H1 (cell line): ENCODE measurements around the gene ADAMTS16. TPM values are rescaled to one million over a fixed set of nuclear protein-coding genes. Genes with fewer than 3 reads are reported as not detected.

ENCODE experiments used
- CHD2 ChIP-seq: IDR thresholded peaks from 2 replicates; pipeline ENCODE4 v1.6.1; 2012; ENCODE audit warnings: low read length, improper control_type of control experiment
- FOSL1 ChIP-seq: IDR thresholded peaks from 2 replicates; pipeline ENCODE4 v1.6.1; 2011; ENCODE audit warnings: mild to moderate bottlenecking, low read depth, low read length, moderate library complexity; ENCODE audit not compliant: insufficient read depth
- GABPA ChIP-seq: IDR thresholded peaks from 2 replicates; pipeline ENCODE4 v1.6.1; 2011; ENCODE audit warnings: mild to moderate bottlenecking, low read length, moderate library complexity, borderline replicate concordance; ENCODE audit not compliant: insufficient read depth
- HDAC6 ChIP-seq: IDR thresholded peaks from one replicate; pipeline ENCODE4 v1.7.1; 2012; ENCODE audit warnings: low read depth, mild to moderate bottlenecking, inconsistent platforms, low read length, moderate library complexity
- PHF8 ChIP-seq: fragments of 200-600 bp; sonication (generic); conservative IDR thresholded peaks from 2 replicates; pipeline ENCODE4 v1.7.1; 2012; ENCODE audit warnings: low read depth, mild to moderate bottlenecking, inconsistent platforms, low read length, moderate library complexity
- RNF2 ChIP-seq: fragments of 200-900, 300-1000 bp; sonication (generic); IDR thresholded peaks from 2 replicates; pipeline ENCODE4 v1.7.1; 2016; ENCODE audit warnings: borderline replicate concordance, low read depth, mild to moderate bottlenecking, antibody characterized with exemption, low read length; ENCODE audit not compliant: poor library complexity, severe bottlenecking; ENCODE audit errors: missing control alignments
- YY1 ChIP-seq: IDR thresholded peaks from 2 replicates; pipeline ENCODE4 v1.6.1; 2011; ENCODE audit warnings: low read depth, mild to moderate bottlenecking, low read length
- polyA plus RNA-seq, 7 experiments: library from polyadenylated mRNA; depleted of rRNA in 3 of 7; stranded (reverse) in 5 of 7; unstranded in 2 of 7; fragments of >200 nt in 5 of 7; fragments of 200-250 nt in 2 of 7; gene quantifications; 1 replicate in 5 of 7; 2 replicates in 1 of 7; 4 replicates in 1 of 7; pipeline versions ENCODE4 v1.2.1 to v1.2.3, GENCODE V29; 2011 to 2013; ENCODE audit warnings: missing spikeins in 2 of 7, mixed read lengths in 2 of 7
- total RNA-seq: library from RNA; stranded (reverse); fragmentation: NEBNext Ultra II Directional; extraction: Animal tissue kit (Norgen Biotek cat#: 25700); gene quantifications from 2 replicates; pipeline ENCODE4 v1.2.1, GENCODE V29; 2021
- TF ChIP-seq, protein P1 (sequence below): fragments of 300-600 bp; sonication (generic); IDR thresholded peaks from 2 replicates; pipeline ENCODE4 v1.7.1; 2012; ENCODE audit warnings: low read length, moderate library complexity, mild to moderate bottlenecking, inconsistent platforms; ENCODE audit not compliant: insufficient replicate concordance

The ADAMTS16 gene
- total and polyA plus RNA-seq, 2 of the 8 experiments (the other 6 are each of a cell fraction or from before 2014, with no cell fraction given), result 3.7 to 16.0 TPM

- no peak for TF ChIP-seq PHF8
- TF ChIP-seq, protein P1, sequence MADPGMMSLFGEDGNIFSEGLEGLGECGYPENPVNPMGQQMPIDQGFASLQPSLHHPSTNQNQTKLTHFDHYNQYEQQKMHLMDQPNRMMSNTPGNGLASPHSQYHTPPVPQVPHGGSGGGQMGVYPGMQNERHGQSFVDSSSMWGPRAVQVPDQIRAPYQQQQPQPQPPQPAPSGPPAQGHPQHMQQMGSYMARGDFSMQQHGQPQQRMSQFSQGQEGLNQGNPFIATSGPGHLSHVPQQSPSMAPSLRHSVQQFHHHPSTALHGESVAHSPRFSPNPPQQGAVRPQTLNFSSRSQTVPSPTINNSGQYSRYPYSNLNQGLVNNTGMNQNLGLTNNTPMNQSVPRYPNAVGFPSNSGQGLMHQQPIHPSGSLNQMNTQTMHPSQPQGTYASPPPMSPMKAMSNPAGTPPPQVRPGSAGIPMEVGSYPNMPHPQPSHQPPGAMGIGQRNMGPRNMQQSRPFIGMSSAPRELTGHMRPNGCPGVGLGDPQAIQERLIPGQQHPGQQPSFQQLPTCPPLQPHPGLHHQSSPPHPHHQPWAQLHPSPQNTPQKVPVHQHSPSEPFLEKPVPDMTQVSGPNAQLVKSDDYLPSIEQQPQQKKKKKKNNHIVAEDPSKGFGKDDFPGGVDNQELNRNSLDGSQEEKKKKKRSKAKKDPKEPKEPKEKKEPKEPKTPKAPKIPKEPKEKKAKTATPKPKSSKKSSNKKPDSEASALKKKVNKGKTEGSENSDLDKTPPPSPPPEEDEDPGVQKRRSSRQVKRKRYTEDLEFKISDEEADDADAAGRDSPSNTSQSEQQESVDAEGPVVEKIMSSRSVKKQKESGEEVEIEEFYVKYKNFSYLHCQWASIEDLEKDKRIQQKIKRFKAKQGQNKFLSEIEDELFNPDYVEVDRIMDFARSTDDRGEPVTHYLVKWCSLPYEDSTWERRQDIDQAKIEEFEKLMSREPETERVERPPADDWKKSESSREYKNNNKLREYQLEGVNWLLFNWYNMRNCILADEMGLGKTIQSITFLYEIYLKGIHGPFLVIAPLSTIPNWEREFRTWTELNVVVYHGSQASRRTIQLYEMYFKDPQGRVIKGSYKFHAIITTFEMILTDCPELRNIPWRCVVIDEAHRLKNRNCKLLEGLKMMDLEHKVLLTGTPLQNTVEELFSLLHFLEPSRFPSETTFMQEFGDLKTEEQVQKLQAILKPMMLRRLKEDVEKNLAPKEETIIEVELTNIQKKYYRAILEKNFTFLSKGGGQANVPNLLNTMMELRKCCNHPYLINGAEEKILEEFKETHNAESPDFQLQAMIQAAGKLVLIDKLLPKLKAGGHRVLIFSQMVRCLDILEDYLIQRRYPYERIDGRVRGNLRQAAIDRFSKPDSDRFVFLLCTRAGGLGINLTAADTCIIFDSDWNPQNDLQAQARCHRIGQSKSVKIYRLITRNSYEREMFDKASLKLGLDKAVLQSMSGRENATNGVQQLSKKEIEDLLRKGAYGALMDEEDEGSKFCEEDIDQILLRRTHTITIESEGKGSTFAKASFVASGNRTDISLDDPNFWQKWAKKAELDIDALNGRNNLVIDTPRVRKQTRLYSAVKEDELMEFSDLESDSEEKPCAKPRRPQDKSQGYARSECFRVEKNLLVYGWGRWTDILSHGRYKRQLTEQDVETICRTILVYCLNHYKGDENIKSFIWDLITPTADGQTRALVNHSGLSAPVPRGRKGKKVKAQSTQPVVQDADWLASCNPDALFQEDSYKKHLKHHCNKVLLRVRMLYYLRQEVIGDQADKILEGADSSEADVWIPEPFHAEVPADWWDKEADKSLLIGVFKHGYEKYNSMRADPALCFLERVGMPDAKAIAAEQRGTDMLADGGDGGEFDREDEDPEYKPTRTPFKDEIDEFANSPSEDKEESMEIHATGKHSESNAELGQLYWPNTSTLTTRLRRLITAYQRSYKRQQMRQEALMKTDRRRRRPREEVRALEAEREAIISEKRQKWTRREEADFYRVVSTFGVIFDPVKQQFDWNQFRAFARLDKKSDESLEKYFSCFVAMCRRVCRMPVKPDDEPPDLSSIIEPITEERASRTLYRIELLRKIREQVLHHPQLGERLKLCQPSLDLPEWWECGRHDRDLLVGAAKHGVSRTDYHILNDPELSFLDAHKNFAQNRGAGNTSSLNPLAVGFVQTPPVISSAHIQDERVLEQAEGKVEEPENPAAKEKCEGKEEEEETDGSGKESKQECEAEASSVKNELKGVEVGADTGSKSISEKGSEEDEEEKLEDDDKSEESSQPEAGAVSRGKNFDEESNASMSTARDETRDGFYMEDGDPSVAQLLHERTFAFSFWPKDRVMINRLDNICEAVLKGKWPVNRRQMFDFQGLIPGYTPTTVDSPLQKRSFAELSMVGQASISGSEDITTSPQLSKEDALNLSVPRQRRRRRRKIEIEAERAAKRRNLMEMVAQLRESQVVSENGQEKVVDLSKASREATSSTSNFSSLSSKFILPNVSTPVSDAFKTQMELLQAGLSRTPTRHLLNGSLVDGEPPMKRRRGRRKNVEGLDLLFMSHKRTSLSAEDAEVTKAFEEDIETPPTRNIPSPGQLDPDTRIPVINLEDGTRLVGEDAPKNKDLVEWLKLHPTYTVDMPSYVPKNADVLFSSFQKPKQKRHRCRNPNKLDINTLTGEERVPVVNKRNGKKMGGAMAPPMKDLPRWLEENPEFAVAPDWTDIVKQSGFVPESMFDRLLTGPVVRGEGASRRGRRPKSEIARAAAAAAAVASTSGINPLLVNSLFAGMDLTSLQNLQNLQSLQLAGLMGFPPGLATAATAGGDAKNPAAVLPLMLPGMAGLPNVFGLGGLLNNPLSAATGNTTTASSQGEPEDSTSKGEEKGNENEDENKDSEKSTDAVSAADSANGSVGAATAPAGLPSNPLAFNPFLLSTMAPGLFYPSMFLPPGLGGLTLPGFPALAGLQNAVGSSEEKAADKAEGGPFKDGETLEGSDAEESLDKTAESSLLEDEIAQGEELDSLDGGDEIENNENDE, result no peak
- no peak for TF ChIP-seq CHD2
- TF ChIP-seq YY1, result no peak
- TF ChIP-seq HDAC6, result no peak
- TF ChIP-seq GABPA, result no peak
- no peak for TF ChIP-seq FOSL1
- TF ChIP-seq RNF2, result no peak
Observed at GRCh38 chr5:5369051-5369605, 229.0 kb downstream of the ADAMTS16 start (continued).
